Stomach (tissue), 4 donors: ENCODE measurements around the gene CCDC122.

ENCODE experiments used
- EP300 ChIP-seq: sonication (generic); formaldehyde crosslinking; IDR thresholded peaks from one replicate; pipeline ENCODE4 v1.6.1; 2017; ENCODE audit warnings: antibody characterized with exemption
- POLR2A ChIP-seq, 4 donors: fragments of 450-650 bp; IDR thresholded peaks; one replicate each; pipeline ENCODE4 v1.6.1; 2016; ENCODE audit warnings: antibody characterized with exemption in 4 of 4, control low read depth in 2 of 4, mild to moderate bottlenecking in 1 of 4, moderate library complexity in 1 of 4
- TF ChIP-seq, protein P1 (sequence below), 7 experiments: fragments of 450-650 bp in 4 of 7; fragments of 200-600 bp in 3 of 7; sonication (generic) in 3 of 7; IDR thresholded peaks; one replicate each; pipeline ENCODE4 v1.5.1; 2016 to 2019; ENCODE audit warnings: antibody characterized with exemption in 7 of 7, control low read depth in 2 of 7, mild to moderate bottlenecking in 1 of 7

DNA sequence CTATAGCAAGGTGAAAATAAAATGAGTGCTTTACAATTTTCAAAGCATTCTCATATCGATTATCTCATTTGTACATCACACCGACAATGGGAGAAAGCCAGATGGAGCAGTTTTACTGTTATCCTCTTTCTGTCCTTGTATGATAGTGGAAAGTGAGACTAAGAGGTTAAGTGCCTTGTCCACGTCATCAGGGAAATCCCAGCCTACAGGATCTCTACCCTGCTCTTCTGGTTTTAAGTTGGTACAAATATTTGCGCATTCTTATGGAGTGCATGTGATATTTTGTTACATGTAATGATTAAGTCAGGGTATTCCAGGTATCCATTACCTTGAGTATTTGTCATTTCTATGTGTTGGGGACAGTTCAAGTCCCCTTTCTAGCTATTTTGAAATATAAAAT, 80.3 kb downstream of the CCDC122 start:
- TF ChIP-seq, protein P1, sequence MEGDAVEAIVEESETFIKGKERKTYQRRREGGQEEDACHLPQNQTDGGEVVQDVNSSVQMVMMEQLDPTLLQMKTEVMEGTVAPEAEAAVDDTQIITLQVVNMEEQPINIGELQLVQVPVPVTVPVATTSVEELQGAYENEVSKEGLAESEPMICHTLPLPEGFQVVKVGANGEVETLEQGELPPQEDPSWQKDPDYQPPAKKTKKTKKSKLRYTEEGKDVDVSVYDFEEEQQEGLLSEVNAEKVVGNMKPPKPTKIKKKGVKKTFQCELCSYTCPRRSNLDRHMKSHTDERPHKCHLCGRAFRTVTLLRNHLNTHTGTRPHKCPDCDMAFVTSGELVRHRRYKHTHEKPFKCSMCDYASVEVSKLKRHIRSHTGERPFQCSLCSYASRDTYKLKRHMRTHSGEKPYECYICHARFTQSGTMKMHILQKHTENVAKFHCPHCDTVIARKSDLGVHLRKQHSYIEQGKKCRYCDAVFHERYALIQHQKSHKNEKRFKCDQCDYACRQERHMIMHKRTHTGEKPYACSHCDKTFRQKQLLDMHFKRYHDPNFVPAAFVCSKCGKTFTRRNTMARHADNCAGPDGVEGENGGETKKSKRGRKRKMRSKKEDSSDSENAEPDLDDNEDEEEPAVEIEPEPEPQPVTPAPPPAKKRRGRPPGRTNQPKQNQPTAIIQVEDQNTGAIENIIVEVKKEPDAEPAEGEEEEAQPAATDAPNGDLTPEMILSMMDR (IDR thresholded peaks at IDR 0.05): no peak
- TF ChIP-seq POLR2A (IDR thresholded peaks at IDR 0.05) (no peak), EP300 (no peak)
